Trophoblast cell (in vitro differentiated cells and primary cell): Measurements from ENCODE around the gene SHC1.
A peak's percentile ranks its signal among the peaks of the same experiment; 100 is the strongest.

Experiments used
- DNase-seq, 2 donors: peaks; one replicate each; pipeline ENCODE4 v3.0.0-alpha.2; 2016
- H2AFZ ChIP-seq: 2 replicates; pipeline ENCODE4 v1.6.1; 2013; ENCODE audit warnings: low read length, moderate library complexity, mild to moderate bottlenecking; ENCODE audit not compliant: insufficient read depth, poor library complexity
- H2AK5ac ChIP-seq: 2 replicates; pipeline ENCODE4 v1.6.1; 2013; ENCODE audit warnings: mild to moderate bottlenecking, low read length
- H2BK120ac ChIP-seq: 2 replicates; pipeline ENCODE4 v1.6.1; 2013; ENCODE audit warnings: low read length, mild to moderate bottlenecking, moderate library complexity; ENCODE audit not compliant: insufficient read depth, poor library complexity
- H2BK12ac ChIP-seq: 2 replicates; pipeline ENCODE4 v1.6.1; 2013; ENCODE audit warnings: mild to moderate bottlenecking, low read length, moderate library complexity
- H2BK5ac ChIP-seq: 2 replicates; pipeline ENCODE4 v1.6.1; 2013; ENCODE audit warnings: low read length, low read depth, moderate library complexity, mild to moderate bottlenecking; ENCODE audit not compliant: poor library complexity
- H3K14ac ChIP-seq: 2 replicates; pipeline ENCODE4 v1.6.1; 2013; ENCODE audit warnings: mild to moderate bottlenecking, low read length
- H3K18ac ChIP-seq: 2 replicates; pipeline ENCODE4 v1.6.1; 2013; ENCODE audit warnings: mild to moderate bottlenecking, low read length
- H3K23ac ChIP-seq: 2 replicates; pipeline ENCODE4 v1.6.1; 2013; ENCODE audit warnings: low read length
- H3K27ac ChIP-seq: 2 replicates; pipeline ENCODE4 v1.5.1; 2013; ENCODE audit warnings: low read depth, mild to moderate bottlenecking, inconsistent platforms, low read length, moderate library complexity
- H3K27me3 ChIP-seq: 2 replicates; pipeline ENCODE4 v1.6.1; 2013; ENCODE audit warnings: inconsistent platforms, mild to moderate bottlenecking, low read length, moderate library complexity; ENCODE audit not compliant: insufficient read depth
- H3K36me3 ChIP-seq, 2 experiments: 1 replicate in 1 of 2; 2 replicates in 1 of 2; pipeline ENCODE4 v1.6.1; 2013; ENCODE audit warnings: low read length in 2 of 2, mild to moderate bottlenecking in 2 of 2, moderate library complexity in 1 of 2; ENCODE audit not compliant: insufficient read depth in 2 of 2, control insufficient read depth in 1 of 2
- H3K4ac ChIP-seq: 2 replicates; pipeline ENCODE4 v1.6.1; 2013; ENCODE audit warnings: low read depth, mild to moderate bottlenecking, low read length, moderate library complexity
- H3K4me1 ChIP-seq, 2 experiments: 1 replicate in 1 of 2; 2 replicates in 1 of 2; pipeline ENCODE4 v1.6.1; 2013; ENCODE audit warnings: low read length in 2 of 2, mild to moderate bottlenecking in 2 of 2, moderate library complexity in 1 of 2; ENCODE audit not compliant: insufficient read depth in 2 of 2, control insufficient read depth in 1 of 2
- H3K4me2 ChIP-seq: 2 replicates; pipeline ENCODE4 v1.6.1; 2013; ENCODE audit warnings: inconsistent platforms, mild to moderate bottlenecking, low read length, moderate library complexity
- H3K4me3 ChIP-seq: 2 replicates; pipeline ENCODE4 v1.5.1; 2013; ENCODE audit warnings: mild to moderate bottlenecking, low read depth, low read length, inconsistent platforms
- H3K79me1 ChIP-seq: one replicate; pipeline ENCODE4 v1.6.1; 2013; ENCODE audit warnings: low read length
- H3K79me2 ChIP-seq: 2 replicates; pipeline ENCODE4 v1.6.1; 2013; ENCODE audit warnings: low read length, mild to moderate bottlenecking; ENCODE audit not compliant: control insufficient read depth, insufficient read depth, poor library complexity
- H3K9ac ChIP-seq: 2 replicates; pipeline ENCODE4 v1.6.1; 2013; ENCODE audit warnings: mild to moderate bottlenecking, low read length
- H3K9me3 ChIP-seq: 2 replicates; pipeline ENCODE4 v1.6.1; 2013; ENCODE audit warnings: low read depth, mild to moderate bottlenecking, control low read depth, inconsistent platforms, low read length; ENCODE audit not compliant: insufficient read depth
- H4K12ac ChIP-seq: 2 replicates; pipeline ENCODE4 v1.6.1; 2013; ENCODE audit warnings: low read depth, mild to moderate bottlenecking, low read length, moderate library complexity
- H4K8ac ChIP-seq: 2 replicates; pipeline ENCODE4 v1.6.1; 2013; ENCODE audit warnings: low read depth, mild to moderate bottlenecking, low read length, moderate library complexity
- H4K91ac ChIP-seq: one replicate; pipeline ENCODE4 v1.6.1; 2013; ENCODE audit warnings: low read depth, mild to moderate bottlenecking, low read length, moderate library complexity
- WGBS: extraction: QIAGEN DNeasy Blood & Tissue Kit; methylation state at CpG from one replicate; pipeline ENCODE4 v1.1.7; 2013; ENCODE audit warnings: missing lambda C conversion rate; ENCODE audit not compliant: insufficient read length, insufficient coverage; ENCODE audit errors: extremely low coverage; 5-methylcytosine and 5-hydroxymethylcytosine counted together

Gene SHC1

GRCh38 chr1:154969246-154969645, 1.3 kb downstream of the SHC1 start:
- no peak overlapping the region for H4K8ac ChIP-seq
- WGBS, result no CpG with 5 or more reads among the region's 5 CpGs
- no peak overlapping the region for H3K9ac ChIP-seq
- peaks cover 42% of the 10 kb centered on the region in 2 experiments for H3K36me3 ChIP-seq
- peak overlapping the region; percentile 35 for H4K12ac ChIP-seq
- H2BK5ac ChIP-seq, result no peak overlapping the region
- DNase-seq, result no peak
- H2BK120ac ChIP-seq, result no peak overlapping the region
- H3K14ac ChIP-seq, result peak overlapping the region; percentile 17
- peak overlapping the region; percentile 32 for H2BK12ac ChIP-seq
- peak overlapping the region; percentile 7 for H4K91ac ChIP-seq
- H3K9me3 ChIP-seq, result peaks cover 2% of the 10 kb centered on the region
- H2AFZ ChIP-seq, result no peak overlapping the region
- peak overlapping the region; percentile 54 for H3K18ac ChIP-seq
- H3K23ac ChIP-seq, result no peak overlapping the region
- H3K79me2 ChIP-seq, result peaks cover 24% of the 10 kb centered on the region
- peak overlapping the region; percentile 79 for H3K4me2 ChIP-seq
- peaks cover 31% of the 10 kb centered on the region for H3K79me1 ChIP-seq
- no peak overlapping the region for H3K27ac ChIP-seq
- peak overlapping the region; percentile 64 for H2AK5ac ChIP-seq
- H3K4me3 ChIP-seq, result no peak overlapping the region
- peaks cover 39 to 47% of the 10 kb centered on the region in 2 experiments for H3K4me1 ChIP-seq
- no peaks in the 10 kb centered on the region for H3K27me3 ChIP-seq
- H3K4ac ChIP-seq, result peak overlapping the region; percentile 80

- no peak for DNase-seq
- Histone ChIP-seq H2BK120ac (no peak overlapping the region), H4K91ac (peak overlapping the region; percentile 7), H3K79me1 (peaks cover 28% of the 10 kb centered on the region), H2AFZ (no peak overlapping the region), H2BK12ac (no peak overlapping the region), H4K12ac (peak overlapping the region; percentile 35), H3K23ac (no peak overlapping the region), H4K8ac (no peak overlapping the region), H3K36me3 (peaks cover 44 to 47% of the 10 kb centered on the region in 2 experiments), H3K4me3 (no peak overlapping the region), H3K9me3 (peaks cover 2% of the 10 kb centered on the region), H3K9ac (no peak overlapping the region), H3K4ac (peak overlapping the region; percentile 80), H3K79me2 (peaks cover 22% of the 10 kb centered on the region), H3K14ac (no peak overlapping the region), H2AK5ac (no peak overlapping the region), H3K27me3 (no peaks in the 10 kb centered on the region), H3K4me1 (peaks cover 39 to 47% of the 10 kb centered on the region in 2 experiments), H3K27ac (no peak overlapping the region), H2BK5ac (peak overlapping the region; percentile 4), H3K4me2 (peak overlapping the region; percentile 79), H3K18ac (peak overlapping the region; percentile 54)
- no CpG with 5 or more reads among the region's 3 CpGs for WGBS
Measured at GRCh38 chr1:154968731-154969130, 1.8 kb downstream of the SHC1 start.

GRCh38 chr1:154967331-154967950, 3.1 kb downstream of the SHC1 start:
- no peak overlapping the region for H4K8ac ChIP-seq
- H3K27ac ChIP-seq, result peak overlapping the region; percentile 9
- H2BK120ac ChIP-seq, result no peak overlapping the region
- H3K4ac ChIP-seq, result no peak overlapping the region
- peaks cover 41 to 47% of the 10 kb centered on the region in 2 experiments for H3K4me1 ChIP-seq
- WGBS, result no CpG with 5 or more reads among the region's 5 CpGs
- no peak for DNase-seq
- H3K36me3 ChIP-seq, result peaks cover 54 to 57% of the 10 kb centered on the region in 2 experiments
- no peak overlapping the region for H2BK12ac ChIP-seq
- no peak overlapping the region for H3K18ac ChIP-seq
- H3K23ac ChIP-seq, result no peak overlapping the region
- no peaks in the 10 kb centered on the region for H3K27me3 ChIP-seq
- H2AFZ ChIP-seq, result no peak overlapping the region
- H3K4me3 ChIP-seq, result no peak overlapping the region
- H2AK5ac ChIP-seq, result no peak overlapping the region
- H3K4me2 ChIP-seq, result no peak overlapping the region
- H2BK5ac ChIP-seq, result no peak overlapping the region
- peaks cover 19% of the 10 kb centered on the region for H3K79me2 ChIP-seq
- H3K9me3 ChIP-seq, result peaks cover 2% of the 10 kb centered on the region
- H3K14ac ChIP-seq, result no peak overlapping the region
- peak overlapping the region; percentile 15 for H4K91ac ChIP-seq
- H4K12ac ChIP-seq, result no peak overlapping the region
- H3K79me1 ChIP-seq, result peaks cover 22% of the 10 kb centered on the region
- H3K9ac ChIP-seq, result no peak overlapping the region

- Histone ChIP-seq H4K91ac (no peak overlapping the region), H3K4me2 (no peak overlapping the region), H3K9me3 (peaks cover 2% of the 10 kb centered on the region), H2AK5ac (no peak overlapping the region), H3K4ac (no peak overlapping the region), H3K27ac (no peak overlapping the region), H3K14ac (no peak overlapping the region), H3K79me1 (peaks cover 23% of the 10 kb centered on the region), H3K27me3 (no peaks in the 10 kb centered on the region), H3K18ac (no peak overlapping the region), H2AFZ (no peak overlapping the region), H4K8ac (no peak overlapping the region), H2BK120ac (no peak overlapping the region), H2BK12ac (no peak overlapping the region), H3K79me2 (peaks cover 23% of the 10 kb centered on the region), H3K23ac (no peak overlapping the region), H3K4me3 (no peak overlapping the region), H3K9ac (no peak overlapping the region), H3K4me1 (peaks cover 37 to 40% of the 10 kb centered on the region in 2 experiments), H2BK5ac (no peak overlapping the region), H3K36me3 (peaks cover 54 to 57% of the 10 kb centered on the region in 2 experiments), H4K12ac (no peak overlapping the region)
- no peak for DNase-seq
- WGBS, result no CpG with 5 or more reads among the region's 7 CpGs
Measured at GRCh38 chr1:154966111-154966510, 4.4 kb downstream of the SHC1 start.
